Ascending aorta (tissue), 2 donors: ENCODE measurements around the gene ASXL1. TPM values are rescaled to one million over a fixed set of nuclear protein-coding genes. Genes with fewer than 3 reads are reported as not detected.
A peak's percentile ranks its signal among the peaks of the same experiment; 100 is the strongest.

Source experiments
- DNase-seq, 2 donors: peaks; one replicate each; pipeline ENCODE4 v3.0.0-alpha.2; 2019; ENCODE audit warnings: low spot score in 2 of 2
- H3K27ac ChIP-seq, 2 donors: fragments of 200-600 bp; sonication (generic); one replicate each; pipeline ENCODE4 v1.5.1; 2016 to 2017; ENCODE audit warnings: mild to moderate bottlenecking in 1 of 2
- H3K27me3 ChIP-seq: fragments of 200-600 bp; sonication (generic); one replicate; pipeline ENCODE4 v1.5.1; 2017
- H3K36me3 ChIP-seq, 2 donors: fragments of 200-600 bp; sonication (generic); one replicate each; pipeline ENCODE4 v1.5.1; 2016
- H3K4me1 ChIP-seq, 2 donors: fragments of 200-600 bp; sonication (generic); one replicate each; pipeline ENCODE4 v1.5.1; 2016 to 2017; ENCODE audit warnings: mild to moderate bottlenecking in 1 of 2
- H3K4me3 ChIP-seq, 2 donors: fragments of 200-600 bp; sonication (generic); one replicate each; pipeline ENCODE4 v1.5.1; 2016 to 2017; ENCODE audit warnings: mild to moderate bottlenecking in 1 of 2
- H3K9me3 ChIP-seq, 2 donors: fragments of 200-600 bp; sonication (generic); one replicate each; pipeline ENCODE4 v1.5.1; 2016
- intact Hi-C: fragments of 100-400 bp; cut with DNase I; formaldehyde crosslinking; loops from one replicate; pipeline ENCODE4 v1.15.1; 2023
- total RNA-seq: library from RNA; depleted of rRNA; stranded (reverse); fragments of >200 nt; gene quantifications from one replicate; pipeline ENCODE4 v1.1.0, GENCODE V29; 2016
- TF ChIP-seq, protein P1 (sequence below), 3 experiments: fragments of 200-600 bp in 2 of 3; fragments of 450-650 bp in 1 of 3; sonication (generic) in 2 of 3; IDR thresholded peaks; one replicate each; pipeline ENCODE4 v1.5.1; 2016 to 2019; ENCODE audit warnings: antibody characterized with exemption in 3 of 3, mild to moderate bottlenecking in 1 of 3, moderate library complexity in 1 of 3

ASXL1 gene
- total RNA-seq, 1 donor from 2014 or later = 37.4 TPM

DNA sequence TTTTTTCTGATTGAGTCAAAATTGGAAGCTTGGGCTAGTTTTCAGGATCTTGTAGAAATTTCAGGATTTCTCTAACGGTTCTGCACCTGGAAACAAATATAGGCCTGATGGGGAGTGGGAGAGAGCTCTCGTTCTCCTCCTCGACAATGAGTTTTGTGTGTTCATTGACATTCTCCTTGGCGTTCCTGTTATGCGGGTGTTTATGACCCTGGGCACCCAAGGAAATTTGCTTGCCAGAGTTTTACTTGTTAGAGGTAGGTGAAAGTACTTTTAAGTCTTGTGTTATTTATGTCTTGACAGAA lies 2.2 kb downstream of the ASXL1 start:
- TF ChIP-seq, protein P1, sequence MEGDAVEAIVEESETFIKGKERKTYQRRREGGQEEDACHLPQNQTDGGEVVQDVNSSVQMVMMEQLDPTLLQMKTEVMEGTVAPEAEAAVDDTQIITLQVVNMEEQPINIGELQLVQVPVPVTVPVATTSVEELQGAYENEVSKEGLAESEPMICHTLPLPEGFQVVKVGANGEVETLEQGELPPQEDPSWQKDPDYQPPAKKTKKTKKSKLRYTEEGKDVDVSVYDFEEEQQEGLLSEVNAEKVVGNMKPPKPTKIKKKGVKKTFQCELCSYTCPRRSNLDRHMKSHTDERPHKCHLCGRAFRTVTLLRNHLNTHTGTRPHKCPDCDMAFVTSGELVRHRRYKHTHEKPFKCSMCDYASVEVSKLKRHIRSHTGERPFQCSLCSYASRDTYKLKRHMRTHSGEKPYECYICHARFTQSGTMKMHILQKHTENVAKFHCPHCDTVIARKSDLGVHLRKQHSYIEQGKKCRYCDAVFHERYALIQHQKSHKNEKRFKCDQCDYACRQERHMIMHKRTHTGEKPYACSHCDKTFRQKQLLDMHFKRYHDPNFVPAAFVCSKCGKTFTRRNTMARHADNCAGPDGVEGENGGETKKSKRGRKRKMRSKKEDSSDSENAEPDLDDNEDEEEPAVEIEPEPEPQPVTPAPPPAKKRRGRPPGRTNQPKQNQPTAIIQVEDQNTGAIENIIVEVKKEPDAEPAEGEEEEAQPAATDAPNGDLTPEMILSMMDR (IDR thresholded peaks at IDR 0.05) = no peak
- peak overlapping the region; percentile 96 for H3K27ac ChIP-seq
- intact Hi-C loops = no loop called here

DNA sequence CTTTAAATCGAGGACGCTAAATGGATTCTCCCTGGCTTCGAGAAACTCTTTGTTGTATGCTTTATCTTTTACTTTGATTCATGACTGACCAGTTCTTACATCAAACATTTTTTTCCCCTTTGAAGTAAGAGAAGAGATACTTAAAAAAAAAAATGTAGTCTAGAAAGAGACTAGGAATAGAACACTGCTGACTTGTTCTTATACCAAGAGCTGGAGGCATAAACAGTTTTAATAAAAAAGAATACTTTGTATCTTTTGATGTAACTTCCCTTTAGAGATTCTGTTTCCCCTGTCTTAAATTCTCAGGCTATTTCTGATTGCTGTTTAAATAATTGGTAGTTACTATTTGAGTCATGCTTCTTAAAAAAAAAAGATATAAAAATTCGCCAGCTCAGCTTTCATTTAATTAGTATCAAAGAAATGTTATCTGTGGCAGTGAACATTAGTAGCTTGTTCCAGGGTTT lies 4.8 kb downstream of the ASXL1 start:
- H3K36me3 ChIP-seq = no peaks in the 10 kb centered on the region
- intact Hi-C loops = no loop called here
- H3K4me3 ChIP-seq = no peak overlapping the region
- no peaks in the 10 kb centered on the region for H3K27me3 ChIP-seq
- TF ChIP-seq, protein P1 (IDR thresholded peaks at IDR 0.05) = no peak
- peak overlapping the region in 1 of 2 donors; percentile 5 for H3K27ac ChIP-seq
- DNase-seq = no peak
- H3K4me1 ChIP-seq = peaks cover 0 to 28% of the 10 kb centered on the region in 2 donors
- H3K9me3 ChIP-seq = no peaks in the 10 kb centered on the region

More for the DNA sequence above, 2.2 kb downstream of the ASXL1 start:
- peaks cover 0 to 24% of the 10 kb centered on the region in 2 donors for H3K4me1 ChIP-seq
- peak overlapping the region; percentile 70 to 77 for H3K4me3 ChIP-seq
- H3K9me3 ChIP-seq = no peaks in the 10 kb centered on the region
- H3K27me3 ChIP-seq = no peaks in the 10 kb centered on the region
- no peak for DNase-seq
- no peaks in the 10 kb centered on the region for H3K36me3 ChIP-seq

DNA sequence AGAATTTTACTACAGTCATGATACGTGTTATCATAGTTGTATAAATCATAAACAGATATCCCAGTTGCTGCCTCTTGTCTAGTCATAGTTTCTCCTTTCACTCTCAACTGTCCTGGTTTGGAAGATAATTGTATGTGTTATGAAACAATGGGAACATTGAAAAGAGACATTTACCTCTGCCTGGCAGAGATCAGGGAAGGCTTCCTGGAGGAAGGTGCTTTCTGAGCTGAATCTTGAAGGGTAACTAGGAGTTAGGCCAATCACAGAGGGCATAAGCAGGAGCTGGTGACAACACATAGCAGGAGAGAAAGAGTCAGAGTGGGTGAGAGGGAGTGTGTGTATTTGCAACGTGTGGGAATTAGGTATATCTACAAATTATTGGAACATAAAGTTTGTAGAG lies 5.4 kb downstream of the ASXL1 start:
- intact Hi-C loops = no loop called here
- no peak overlapping the region for H3K4me3 ChIP-seq
- peaks cover 0 to 28% of the 10 kb centered on the region in 2 donors for H3K4me1 ChIP-seq
- TF ChIP-seq, protein P1 (IDR thresholded peaks at IDR 0.05) = no peak
- DNase-seq = no peak
- H3K9me3 ChIP-seq = no peaks in the 10 kb centered on the region
- peak overlapping the region in 1 of 2 donors; percentile 5 for H3K27ac ChIP-seq
- H3K36me3 ChIP-seq = no peaks in the 10 kb centered on the region
- no peaks in the 10 kb centered on the region for H3K27me3 ChIP-seq

DNA sequence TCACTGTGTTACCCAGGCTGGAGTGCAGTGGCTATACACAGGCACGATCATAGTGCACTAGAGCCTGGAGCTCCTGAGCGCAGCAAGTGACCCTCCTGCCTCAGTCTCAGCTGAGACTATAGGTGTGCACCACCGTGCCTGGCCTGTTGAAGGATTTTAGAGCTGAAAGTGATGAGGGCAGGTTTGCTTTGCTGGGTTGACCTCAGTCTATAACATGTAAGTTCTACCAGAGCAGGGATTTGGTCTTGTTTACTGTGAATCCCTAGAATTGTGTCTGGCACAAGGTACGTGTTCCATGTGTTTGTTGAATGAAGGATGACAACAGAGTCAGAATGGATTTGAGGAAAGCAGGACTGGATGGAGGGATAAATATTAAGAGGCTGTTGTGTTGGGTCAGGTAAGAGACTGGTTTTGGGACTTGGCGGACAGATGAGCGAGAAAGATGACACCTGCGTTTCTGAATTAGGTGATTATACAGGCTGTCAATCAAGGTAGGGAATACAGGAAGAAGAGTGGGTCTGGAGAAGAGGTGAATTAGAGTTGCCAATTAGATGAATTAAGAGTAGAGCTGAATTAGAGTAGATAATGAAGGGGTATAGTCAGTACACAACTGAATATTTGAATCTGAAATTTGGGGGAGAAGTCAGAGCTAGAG lies 6.5 kb downstream of the ASXL1 start:
- H3K4me1 ChIP-seq = peaks cover 0 to 28% of the 10 kb centered on the region in 2 donors
- H3K27ac ChIP-seq = no peak overlapping the region
- no peak overlapping the region for H3K4me3 ChIP-seq
- no peak for DNase-seq
- peaks cover 0 to 3% of the 10 kb centered on the region in 2 donors for H3K36me3 ChIP-seq
- TF ChIP-seq, protein P1 (IDR thresholded peaks at IDR 0.05) = no peak
- intact Hi-C loops = no loop called here
- no peaks in the 10 kb centered on the region for H3K27me3 ChIP-seq
- no peaks in the 10 kb centered on the region for H3K9me3 ChIP-seq

DNA sequence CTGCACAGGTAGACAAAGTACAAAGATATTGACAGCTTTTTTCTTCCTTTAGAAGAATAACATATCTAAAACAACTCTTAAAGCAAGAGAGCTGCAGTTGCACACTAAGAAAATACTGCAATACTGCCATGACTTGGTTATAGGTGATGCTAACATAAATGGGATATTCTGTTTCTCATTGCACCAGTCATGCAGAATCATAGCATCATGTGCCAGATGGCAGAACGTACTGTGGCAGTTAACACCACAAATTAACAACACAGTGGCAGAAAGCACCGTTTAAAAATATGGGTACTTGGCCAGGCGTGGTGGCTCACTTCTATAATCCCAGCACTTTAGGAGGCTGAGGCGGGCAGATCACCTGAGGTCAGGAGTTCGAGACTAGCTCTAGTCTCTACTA lies 7.4 kb downstream of the ASXL1 start:
- no peaks in the 10 kb centered on the region for H3K27me3 ChIP-seq
- H3K4me3 ChIP-seq = no peak overlapping the region
- H3K36me3 ChIP-seq = peaks cover 0 to 3% of the 10 kb centered on the region in 2 donors
- no peak overlapping the region for H3K27ac ChIP-seq
- TF ChIP-seq, protein P1 (IDR thresholded peaks at IDR 0.05) = no peak
- peaks cover 0 to 24% of the 10 kb centered on the region in 2 donors for H3K4me1 ChIP-seq
- intact Hi-C loops = no loop called here
- no peaks in the 10 kb centered on the region for H3K9me3 ChIP-seq
- DNase-seq = no peak
